Measurements from ENCODE around the gene GDF15. TPM values are rescaled to one million over a fixed set of nuclear protein-coding genes. Genes with fewer than 3 reads are reported as not detected.
A peak's percentile ranks its signal among the peaks of the same experiment; 100 is the strongest.

GDF15 gene
- total RNA-seq = 1 to 10 TPM in 2 of 4 donors, under 1 TPM in 1, not detected in 1; 0.49 to 5.1 (median 4.5) TPM

DNA sequence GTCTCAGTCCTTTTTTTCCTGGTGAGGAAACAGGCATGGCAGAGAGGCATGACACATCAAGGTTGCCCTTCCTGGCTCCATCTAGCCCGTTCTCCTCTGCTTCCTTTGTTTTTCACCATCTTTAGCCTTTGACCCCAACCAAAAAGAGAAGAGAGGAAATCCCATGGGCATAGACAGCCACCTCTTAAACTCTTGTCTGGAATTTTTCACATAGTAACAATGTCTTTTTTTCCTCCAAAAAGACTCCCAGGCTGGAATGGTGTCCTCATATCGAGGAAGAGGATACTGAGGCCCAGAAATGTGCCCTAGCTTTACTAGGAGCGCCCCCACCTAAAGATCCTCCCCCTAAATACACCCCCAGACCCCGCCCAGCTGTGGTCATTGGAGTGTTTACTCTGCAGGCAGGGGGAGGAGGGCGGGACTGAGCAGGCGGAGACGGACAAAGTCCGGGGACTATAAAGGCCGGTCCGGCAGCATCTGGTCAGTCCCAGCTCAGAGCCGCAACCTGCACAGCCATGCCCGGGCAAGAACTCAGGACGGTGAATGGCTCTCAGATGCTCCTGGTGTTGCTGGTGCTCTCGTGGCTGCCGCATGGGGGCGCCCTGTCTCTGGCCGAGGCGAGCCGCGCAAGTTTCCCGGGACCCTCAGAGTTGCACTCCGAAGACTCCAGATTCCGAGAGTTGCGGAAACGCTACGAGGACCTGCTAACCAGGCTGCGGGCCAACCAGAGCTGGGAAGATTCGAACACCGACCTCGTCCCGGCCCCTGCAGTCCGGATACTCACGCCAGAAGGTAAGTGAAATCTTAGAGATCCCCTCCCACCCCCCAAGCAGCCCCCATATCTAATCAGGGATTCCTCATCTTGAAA is at the start of gene GDF15:
Gene GDF15 (plus strand): TSS at position 484 of the 868 bp plus-strand sequence. CDS start 32 bp downstream, at position 516.
- DNase-seq (ENCODE audit: low spot score in 2 of 2) = peak; percentile 55 to 93
- 33 to 55% methylated on average over 15 to 33 of the region's 33 CpGs for WGBS, 2 donors
- TF ChIP-seq POLR2A (IDR thresholded peaks at IDR 0.05) = no peak
- TF ChIP-seq, protein P1, sequence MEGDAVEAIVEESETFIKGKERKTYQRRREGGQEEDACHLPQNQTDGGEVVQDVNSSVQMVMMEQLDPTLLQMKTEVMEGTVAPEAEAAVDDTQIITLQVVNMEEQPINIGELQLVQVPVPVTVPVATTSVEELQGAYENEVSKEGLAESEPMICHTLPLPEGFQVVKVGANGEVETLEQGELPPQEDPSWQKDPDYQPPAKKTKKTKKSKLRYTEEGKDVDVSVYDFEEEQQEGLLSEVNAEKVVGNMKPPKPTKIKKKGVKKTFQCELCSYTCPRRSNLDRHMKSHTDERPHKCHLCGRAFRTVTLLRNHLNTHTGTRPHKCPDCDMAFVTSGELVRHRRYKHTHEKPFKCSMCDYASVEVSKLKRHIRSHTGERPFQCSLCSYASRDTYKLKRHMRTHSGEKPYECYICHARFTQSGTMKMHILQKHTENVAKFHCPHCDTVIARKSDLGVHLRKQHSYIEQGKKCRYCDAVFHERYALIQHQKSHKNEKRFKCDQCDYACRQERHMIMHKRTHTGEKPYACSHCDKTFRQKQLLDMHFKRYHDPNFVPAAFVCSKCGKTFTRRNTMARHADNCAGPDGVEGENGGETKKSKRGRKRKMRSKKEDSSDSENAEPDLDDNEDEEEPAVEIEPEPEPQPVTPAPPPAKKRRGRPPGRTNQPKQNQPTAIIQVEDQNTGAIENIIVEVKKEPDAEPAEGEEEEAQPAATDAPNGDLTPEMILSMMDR (IDR thresholded peaks at IDR 0.05) = no peak
- intact Hi-C loops (cut with DNase I; ENCODE audit: low total_unique reads) = no loop called here
- H3K4me3 ChIP-seq (ENCODE audit: low read depth, poor library complexity, severe bottlenecking) = no peak within 1 kb of the TSS

DNA sequence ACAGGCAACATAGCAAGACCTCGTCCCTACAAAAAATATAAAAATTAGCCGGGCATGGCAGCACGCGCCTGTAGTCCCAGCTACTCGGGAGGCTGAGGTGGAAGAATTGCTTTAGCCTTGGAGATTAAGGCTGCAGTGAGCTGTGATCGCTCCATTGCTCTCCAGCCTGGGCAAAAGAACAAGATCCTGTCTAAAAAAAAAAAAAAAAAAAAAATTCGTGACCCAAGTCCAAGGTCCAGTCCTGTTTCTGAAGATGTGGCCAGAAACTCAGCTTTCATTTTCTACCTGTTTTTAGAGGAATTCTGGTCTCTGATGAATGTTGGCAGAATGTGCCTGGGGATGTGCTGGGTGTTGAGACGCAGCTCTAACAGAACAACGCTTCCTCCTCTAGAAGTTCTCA is 47.4 kb upstream of the GDF15 start:
- no peak overlapping the region for H3K4me3 ChIP-seq (ENCODE audit: low read depth, poor library complexity, severe bottlenecking)
- intact Hi-C loops (cut with DNase I; ENCODE audit: low total_unique reads) = no loop called here
- TF ChIP-seq POLR2A (IDR thresholded peaks at IDR 0.05) = no peak
- TF ChIP-seq, protein P1 (IDR thresholded peaks at IDR 0.05) = no peak
- DNase-seq (ENCODE audit: low spot score in 2 of 2) = no peak
- 78 to 83% methylated on average over 9 of the region's 9 CpGs for WGBS, 2 donors

DNA sequence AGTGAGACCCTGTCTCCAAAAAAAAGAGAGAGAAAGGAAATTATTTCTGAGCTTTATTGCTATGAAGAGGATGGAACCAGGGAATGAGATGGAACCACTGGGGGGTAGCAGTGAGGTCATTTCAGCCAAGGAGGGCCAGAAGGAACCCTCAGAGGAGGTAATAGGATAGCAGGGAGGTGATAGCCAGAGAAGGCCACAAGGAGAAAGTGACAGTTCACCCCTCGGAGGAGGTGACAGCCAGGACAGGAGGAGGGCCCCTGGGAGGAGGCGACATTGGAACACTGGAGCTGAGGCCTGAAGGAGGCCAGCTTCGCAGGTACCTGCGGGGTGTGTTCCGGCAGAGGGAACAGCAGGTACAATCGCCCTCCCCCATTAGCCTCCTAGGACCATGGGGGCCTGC is 46.2 kb upstream of the GDF15 start:
- TF ChIP-seq POLR2A (IDR thresholded peaks at IDR 0.05) = no peak
- TF ChIP-seq, protein P1 (IDR thresholded peaks at IDR 0.05) = no peak
- intact Hi-C loops (cut with DNase I; ENCODE audit: low total_unique reads) = no loop called here
- WGBS, 2 donors = 52 to 53% methylated on average over 6 of the region's 6 CpGs
- no peak overlapping the region for H3K4me3 ChIP-seq (ENCODE audit: low read depth, poor library complexity, severe bottlenecking)
- no peak for DNase-seq (ENCODE audit: low spot score in 2 of 2)

- 3 to 5% methylated on average over 51 to 69 of the region's 69 CpGs for WGBS, 2 donors
- intact Hi-C loops (cut with DNase I; ENCODE audit: low total_unique reads) = no loop called here
- peak in 1 of 2 donors; percentile 89 for DNase-seq (ENCODE audit: low spot score in 2 of 2)
- H3K4me3 ChIP-seq (ENCODE audit: low read depth, poor library complexity, severe bottlenecking) = peak within 1 kb of the TSS; percentile 73
- no peak for TF ChIP-seq POLR2A (IDR thresholded peaks at IDR 0.05)
- TF ChIP-seq, protein P1 (IDR thresholded peaks at IDR 0.05) = no peak
These were observed 45.6 kb upstream of the GDF15 start, which contains the start of gene PGPEP1 for GRCh38 chr19:18340190-18340989. Gene PGPEP1, plus strand, starts transcription at chr19:18340598. Its CDS starts 84 bp downstream, at chr19:18340682.

GRCh38 chr19:18340990-18341868 is 44.7 kb upstream of the GDF15 start:
- WGBS, 2 donors = 10 to 13% methylated on average over 12 to 18 of the region's 18 CpGs
- H3K4me3 ChIP-seq (ENCODE audit: low read depth, poor library complexity, severe bottlenecking) = peak overlapping the region; percentile 73
- intact Hi-C loops (cut with DNase I; ENCODE audit: low total_unique reads) = no loop called here
- DNase-seq (ENCODE audit: low spot score in 2 of 2) = peak in 1 of 2 donors; percentile 91
- TF ChIP-seq POLR2A (IDR thresholded peaks at IDR 0.05) = no peak
- TF ChIP-seq, protein P1 (IDR thresholded peaks at IDR 0.05) = no peak

Data from lower leg skin (tissue), 4 donors.